ENCODE results near the gene DUSP1.

DNA sequence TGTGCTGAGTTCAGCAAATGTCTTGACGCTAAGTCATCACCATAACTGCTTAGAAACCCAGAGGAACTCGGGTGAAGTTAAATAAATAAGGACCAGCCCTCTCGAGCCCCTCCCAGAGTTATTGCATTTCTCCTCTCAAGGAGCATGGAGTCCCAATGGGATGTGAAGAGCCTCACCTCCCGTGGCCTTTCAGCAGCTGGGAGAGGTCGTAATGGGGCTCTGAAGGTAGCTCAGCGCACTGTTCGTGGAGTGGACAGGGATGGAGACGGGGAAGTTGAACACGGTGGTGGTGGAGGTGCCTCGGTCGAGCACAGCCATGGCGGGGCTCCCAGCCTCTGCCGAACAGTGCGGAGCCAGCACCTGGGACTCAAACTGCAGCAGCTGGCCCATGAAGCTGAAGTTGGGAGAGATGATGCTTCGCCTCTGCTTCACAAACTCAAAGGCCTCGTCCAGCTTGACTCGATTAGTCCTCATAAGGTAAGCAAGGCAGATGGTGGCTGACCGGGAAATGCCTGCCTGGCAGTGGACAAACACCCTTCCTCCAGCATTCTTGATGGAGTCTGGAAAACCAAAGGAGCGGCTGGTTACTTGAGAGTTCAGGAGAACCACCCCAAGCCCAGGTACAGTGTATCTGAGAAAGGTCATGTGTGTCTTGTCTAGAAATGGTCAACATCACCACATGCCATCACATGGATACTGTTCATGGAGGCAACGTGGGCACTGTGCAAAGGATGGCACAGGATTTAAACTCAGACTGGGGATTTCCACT is 2.2 kb downstream of the DUSP1 start:
- TF ChIP-seq, protein P1, sequence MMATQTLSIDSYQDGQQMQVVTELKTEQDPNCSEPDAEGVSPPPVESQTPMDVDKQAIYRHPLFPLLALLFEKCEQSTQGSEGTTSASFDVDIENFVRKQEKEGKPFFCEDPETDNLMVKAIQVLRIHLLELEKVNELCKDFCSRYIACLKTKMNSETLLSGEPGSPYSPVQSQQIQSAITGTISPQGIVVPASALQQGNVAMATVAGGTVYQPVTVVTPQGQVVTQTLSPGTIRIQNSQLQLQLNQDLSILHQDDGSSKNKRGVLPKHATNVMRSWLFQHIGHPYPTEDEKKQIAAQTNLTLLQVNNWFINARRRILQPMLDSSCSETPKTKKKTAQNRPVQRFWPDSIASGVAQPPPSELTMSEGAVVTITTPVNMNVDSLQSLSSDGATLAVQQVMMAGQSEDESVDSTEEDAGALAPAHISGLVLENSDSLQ (IDR thresholded peaks at IDR 0.05), result no peak
- TF ChIP-seq NFXL1 (IDR thresholded peaks at IDR 0.05; ENCODE audit: borderline replicate concordance) (no peak), ZSCAN29 (IDR thresholded peaks at IDR 0.05) (no peak), TAF1 (IDR thresholded peaks at IDR 0.05; ENCODE audit: borderline replicate concordance, low read depth, low read length) (no peak), POLR2A (IDR thresholded peaks at IDR 0.05; ENCODE audit: low read depth, low read length) (peak; percentile 53), NFYB (IDR thresholded peaks at IDR 0.05; ENCODE audit: insufficient read depth, low read depth, low read length) (no peak), ZZZ3 (IDR thresholded peaks at IDR 0.05; ENCODE audit: control insufficient read depth, insufficient read length, low read depth) (no peak), CBFB (IDR thresholded peaks at IDR 0.05; ENCODE audit: low read depth) (no peak), CHD4 (IDR thresholded peaks at IDR 0.05) (no peak)
- TF ChIP-seq, protein P2, sequence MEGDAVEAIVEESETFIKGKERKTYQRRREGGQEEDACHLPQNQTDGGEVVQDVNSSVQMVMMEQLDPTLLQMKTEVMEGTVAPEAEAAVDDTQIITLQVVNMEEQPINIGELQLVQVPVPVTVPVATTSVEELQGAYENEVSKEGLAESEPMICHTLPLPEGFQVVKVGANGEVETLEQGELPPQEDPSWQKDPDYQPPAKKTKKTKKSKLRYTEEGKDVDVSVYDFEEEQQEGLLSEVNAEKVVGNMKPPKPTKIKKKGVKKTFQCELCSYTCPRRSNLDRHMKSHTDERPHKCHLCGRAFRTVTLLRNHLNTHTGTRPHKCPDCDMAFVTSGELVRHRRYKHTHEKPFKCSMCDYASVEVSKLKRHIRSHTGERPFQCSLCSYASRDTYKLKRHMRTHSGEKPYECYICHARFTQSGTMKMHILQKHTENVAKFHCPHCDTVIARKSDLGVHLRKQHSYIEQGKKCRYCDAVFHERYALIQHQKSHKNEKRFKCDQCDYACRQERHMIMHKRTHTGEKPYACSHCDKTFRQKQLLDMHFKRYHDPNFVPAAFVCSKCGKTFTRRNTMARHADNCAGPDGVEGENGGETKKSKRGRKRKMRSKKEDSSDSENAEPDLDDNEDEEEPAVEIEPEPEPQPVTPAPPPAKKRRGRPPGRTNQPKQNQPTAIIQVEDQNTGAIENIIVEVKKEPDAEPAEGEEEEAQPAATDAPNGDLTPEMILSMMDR (IDR thresholded peaks at IDR 0.05 in 2 of 3, conservative IDR thresholded peaks at IDR 0.05 in 1 of 3; ENCODE audit: control insufficient read depth in 2 of 3, extremely low read depth in 1 of 3, insufficient read depth in 1 of 3, low read depth in 3 of 3, low read length in 3 of 3), result no peak
- TF ChIP-seq, protein P3, sequence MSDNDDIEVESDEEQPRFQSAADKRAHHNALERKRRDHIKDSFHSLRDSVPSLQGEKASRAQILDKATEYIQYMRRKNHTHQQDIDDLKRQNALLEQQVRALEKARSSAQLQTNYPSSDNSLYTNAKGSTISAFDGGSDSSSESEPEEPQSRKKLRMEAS (IDR thresholded peaks at IDR 0.05; ENCODE audit: low read depth, low read length), result no peak

Measured in GM12878 (cell line).